GM12873 (cell line): ENCODE data around the gene OR52J3.

Experiments
- CTCF ChIP-seq: IDR thresholded peaks from 2 replicates; pipeline ENCODE4 v1.5.1; 2012; ENCODE audit warnings: low read depth, mild to moderate bottlenecking, moderate library complexity, low read length, control low read depth; ENCODE audit not compliant: insufficient read depth; ENCODE audit errors: missing control alignments

Gene OR52J3

GRCh38 chr11:5065027-5065426 lies 18.7 kb downstream of the OR52J3 start:
- TF ChIP-seq CTCF: no peak

- TF ChIP-seq CTCF: no peak
Measured at GRCh38 chr11:5069272-5069671, 22.9 kb downstream of the OR52J3 start, which contains the start of gene OR52E1. TSS of gene OR52E1 (plus strand) at chr11:5069572.

- no peak for TF ChIP-seq CTCF
Measured at GRCh38 chr11:5071799-5072198, 25.5 kb downstream of the OR52J3 start.

- no peak for TF ChIP-seq CTCF
Measured at GRCh38 chr11:5081405-5081804, 35.1 kb downstream of the OR52J3 start.

GRCh38 chr11:5083602-5084001 lies 37.3 kb downstream of the OR52J3 start:
- no peak for TF ChIP-seq CTCF

- no peak for TF ChIP-seq CTCF
Measured at GRCh38 chr11:5088556-5088955, 42.2 kb downstream of the OR52J3 start.

GRCh38 chr11:5090668-5091067 lies 44.3 kb downstream of the OR52J3 start:
- TF ChIP-seq CTCF: no peak
